22Rv1 (cell line): Measurements from ENCODE around the gene RAVER1.

ENCODE experiments used
- H3K27ac ChIP-seq: fragments of 450-650 bp; 2 replicates; pipeline ENCODE4 v1.5.1; 2017
- CTCF ChIP-seq: fragments of 450-650 bp; IDR thresholded peaks from 2 replicates; pipeline ENCODE4 v1.5.1; 2017; ENCODE audit warnings: mild to moderate bottlenecking
- ZFX ChIP-seq: fragments of 450-650 bp; IDR thresholded peaks from 2 replicates; pipeline ENCODE4 v1.6.1; 2017; ENCODE audit warnings: antibody characterized with exemption, borderline replicate concordance

The RAVER1 gene

GRCh38 chr19:10290357-10290875, 42.9 kb downstream of the RAVER1 start:
- no peak for TF ChIP-seq ZFX
- TF ChIP-seq CTCF = no peak
- H3K27ac ChIP-seq = peak overlapping the region; percentile 87

DNA sequence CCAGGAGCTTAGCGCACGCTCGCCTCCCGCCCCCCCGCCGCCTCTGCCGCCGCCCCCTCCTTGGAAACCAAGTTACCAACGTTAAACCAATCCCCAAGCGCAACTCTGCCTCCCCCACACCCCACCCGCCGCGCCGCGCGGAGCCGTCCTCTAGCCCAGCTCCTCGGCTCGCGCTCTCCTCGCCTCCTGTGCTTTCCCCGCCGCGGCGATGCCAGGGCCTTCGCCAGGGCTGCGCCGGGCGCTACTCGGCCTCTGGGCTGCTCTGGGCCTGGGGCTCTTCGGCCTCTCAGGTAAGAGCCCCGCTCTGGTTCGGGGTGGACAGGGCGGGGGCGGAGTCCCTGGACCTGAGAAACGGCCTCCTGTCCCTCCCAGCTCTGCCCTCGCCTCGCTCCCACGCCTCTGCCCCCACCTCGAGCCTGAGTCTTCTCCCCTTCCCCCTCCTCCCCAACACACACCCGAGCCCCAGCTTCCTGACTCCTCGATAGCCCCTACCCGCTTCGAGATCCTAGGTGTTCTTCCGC, 43.4 kb downstream of the RAVER1 start, which contains the start of gene ICAM5:
ICAM5 (plus strand) TSS at position 117 of the 521 bp plus-strand sequence; CDS start at position 209, 92 bp downstream.
- no peak for TF ChIP-seq CTCF
- TF ChIP-seq ZFX = no peak
- peak within 1 kb of the TSS; percentile 87 for H3K27ac ChIP-seq

- H3K27ac ChIP-seq = peak overlapping the region; percentile 87
- TF ChIP-seq CTCF (no peak), ZFX (no peak)
Observed at GRCh38 chr19:10289167-10289835, 44.0 kb downstream of the RAVER1 start.

- no peak for TF ChIP-seq CTCF
- H3K27ac ChIP-seq = peak overlapping the region; percentile 87
Observed at GRCh38 chr19:10288662-10289166, 44.6 kb downstream of the RAVER1 start.

GRCh38 chr19:10286803-10287737, 46.3 kb downstream of the RAVER1 start, which contains the start of gene ICAM4:
Gene ICAM4 (plus strand): TSS chr19:10286955. CDS start chr19:10287013, 58 bp downstream.
- TF ChIP-seq ZFX (no peak), CTCF (no peak)
- H3K27ac ChIP-seq = no peak within 1 kb of the TSS

- no peak for TF ChIP-seq ZFX
- no peak for TF ChIP-seq CTCF
- H3K27ac ChIP-seq = no peak overlapping the region
Observed at GRCh38 chr19:10285393-10285792, 47.9 kb downstream of the RAVER1 start.
